ENCODE measurements around the gene RNASE1. TPM values are rescaled to one million over a fixed set of nuclear protein-coding genes. Genes with fewer than 3 reads are reported as not detected.
"Not testable (repeated sequence)": the region's sequence is repeated elsewhere in the genome, so short reads cannot be mapped to it uniquely, and the experiment has no call there.

The RNASE1 gene
- total RNA-seq, 3 donors from 2014 or later, result 125 to 1,186 (median 303) TPM

DNA sequence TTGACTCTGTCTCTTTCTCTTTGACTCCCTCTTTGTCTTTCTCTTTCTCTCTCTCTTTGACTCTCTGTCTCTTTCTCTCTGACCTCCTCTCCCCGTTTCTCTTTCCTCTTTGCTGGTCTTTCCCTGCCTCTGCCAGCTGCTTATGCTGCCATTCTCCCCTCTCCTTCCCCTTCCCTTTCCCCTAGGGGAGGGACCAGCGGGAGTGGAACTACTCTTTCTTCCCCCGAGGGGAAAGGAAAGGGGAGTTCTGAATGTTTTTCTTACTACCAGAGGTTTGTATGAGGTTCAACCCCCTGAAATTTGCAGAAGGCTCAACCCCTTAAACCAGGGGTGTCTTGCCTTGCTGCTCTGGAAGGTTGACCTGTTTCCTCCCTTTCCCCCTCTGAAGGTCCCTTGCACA, 24.7 kb upstream of the RNASE1 start:
- H3K27ac ChIP-seq, result no peak overlapping the region
- H3K9me3 ChIP-seq, result no peaks in the 10 kb centered on the region
- no peaks in the 10 kb centered on the region for H3K27me3 ChIP-seq
- no peak overlapping the region for H3K4me3 ChIP-seq
- H3K36me3 ChIP-seq, result no peaks in the 10 kb centered on the region
- DNase-seq (ENCODE audit: low spot score in 2 of 2), result no peak
- H3K4me1 ChIP-seq, result no peaks in the 10 kb centered on the region
- intact Hi-C loops (cut with DNase I; ENCODE audit: low total_unique reads), result no loop called here
- TF ChIP-seq POLR2A (IDR thresholded peaks at IDR 0.05), result no peak

DNA sequence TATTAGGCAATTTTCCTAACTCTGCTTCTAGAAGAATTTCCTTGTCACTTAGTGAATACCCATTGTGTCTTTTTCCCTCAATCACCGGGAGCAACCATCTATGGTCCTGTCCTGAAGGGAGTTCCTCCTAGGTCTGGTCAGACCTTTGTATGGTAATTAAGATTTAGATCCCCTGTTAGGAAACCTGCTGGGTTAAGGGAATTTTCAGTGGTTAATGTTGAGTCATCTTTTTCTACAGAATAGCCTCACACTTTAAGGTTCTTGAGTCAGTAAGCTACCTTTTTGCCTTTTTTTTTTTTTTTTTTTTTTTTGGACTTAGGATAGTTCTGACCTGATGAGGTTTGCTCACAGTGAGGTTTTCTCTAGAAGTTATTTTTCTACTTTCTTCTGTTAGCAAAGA, 24.0 kb upstream of the RNASE1 start:
- H3K4me3 ChIP-seq; H3K27me3 ChIP-seq; H3K4me1 ChIP-seq; H3K9me3 ChIP-seq; DNase-seq (ENCODE audit: low spot score in 2 of 2); H3K36me3 ChIP-seq; H3K27ac ChIP-seq; intact Hi-C loops (cut with DNase I; ENCODE audit: low total_unique reads): not testable (repeated sequence)

DNA sequence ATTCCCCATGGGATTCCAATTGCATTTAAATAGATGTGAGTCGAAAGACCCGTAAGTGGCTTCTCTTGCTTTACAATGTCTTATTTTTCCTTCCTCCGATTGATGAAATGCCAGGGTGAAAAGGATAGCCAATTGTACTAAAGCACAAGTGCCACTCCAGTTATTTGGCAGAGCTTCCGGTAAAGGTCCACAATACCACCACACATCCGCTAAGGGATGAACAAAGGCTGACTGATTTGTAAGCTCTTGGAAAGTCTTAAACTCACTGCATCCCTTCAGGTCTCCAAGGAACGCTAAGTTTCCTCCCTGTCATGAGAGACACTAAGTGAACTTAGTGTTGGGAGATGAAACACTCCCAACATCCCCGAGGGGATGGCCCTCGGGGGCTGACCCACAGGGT, 21.2 kb upstream of the RNASE1 start:
- H3K4me1 ChIP-seq, result no peaks in the 10 kb centered on the region
- H3K4me3 ChIP-seq, result no peak overlapping the region
- H3K27ac ChIP-seq, result no peak overlapping the region
- no peaks in the 10 kb centered on the region for H3K36me3 ChIP-seq
- intact Hi-C loops (cut with DNase I; ENCODE audit: low total_unique reads), result no loop called here
- H3K27me3 ChIP-seq, result no peaks in the 10 kb centered on the region
- no peak for DNase-seq (ENCODE audit: low spot score in 2 of 2)
- no peaks in the 10 kb centered on the region for H3K9me3 ChIP-seq
- TF ChIP-seq CTCF (IDR thresholded peaks at IDR 0.05) (no peak), POLR2AphosphoS5 (IDR thresholded peaks at IDR 0.05) (no peak)

- intact Hi-C loops (cut with DNase I; ENCODE audit: low total_unique reads); H3K27me3 ChIP-seq; H3K4me3 ChIP-seq; H3K9me3 ChIP-seq; H3K4me1 ChIP-seq; H3K36me3 ChIP-seq: not testable (repeated sequence)
- DNase-seq (ENCODE audit: low spot score in 2 of 2), result peak in 1 of 2 donors; percentile 31
- peak overlapping the region; percentile 4 to 18 for H3K27ac ChIP-seq
Measured at GRCh38 chr14:20821521-20822108, 19.0 kb upstream of the RNASE1 start.

DNA sequence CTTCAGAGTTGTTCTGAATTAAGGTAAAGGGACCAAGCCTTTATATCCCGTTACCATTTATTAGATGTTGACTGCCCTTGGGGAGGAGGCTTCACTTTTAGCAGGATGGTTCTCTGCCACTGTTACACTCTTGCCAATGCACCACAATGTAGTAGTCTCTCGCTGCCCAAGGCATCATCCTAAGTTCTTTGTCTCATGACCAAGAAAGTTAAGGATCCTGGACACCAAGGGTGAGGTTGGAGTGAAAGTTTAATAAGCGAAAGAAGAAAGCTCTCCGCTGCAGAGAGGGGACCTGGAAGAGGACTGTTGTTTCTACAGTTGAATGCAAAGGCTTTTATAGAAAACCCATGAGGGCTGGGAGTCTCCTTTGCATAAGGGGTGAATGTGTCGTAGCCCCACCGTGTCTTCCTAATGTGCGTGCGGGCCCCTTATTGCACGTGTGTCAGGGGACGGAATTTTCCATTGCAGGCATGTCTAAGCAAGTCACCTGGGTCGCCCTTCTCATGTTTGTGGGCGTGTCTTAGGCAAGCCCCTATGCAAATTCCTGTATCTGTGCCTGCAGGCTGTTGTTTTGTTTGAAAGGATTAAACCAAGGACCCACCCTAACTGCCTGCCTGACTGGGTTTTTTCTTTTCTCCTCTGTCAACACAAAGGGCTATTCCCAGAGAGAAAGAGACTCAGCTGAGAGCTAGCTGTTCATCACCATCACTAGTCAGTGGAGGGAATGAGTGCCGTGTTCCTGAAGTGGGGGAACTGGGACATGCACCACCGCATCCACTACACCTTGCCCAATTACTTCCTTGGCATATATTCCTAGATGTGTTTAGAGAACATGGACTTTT, 17.6 kb upstream of the RNASE1 start:
- TF ChIP-seq CTCF (IDR thresholded peaks at IDR 0.05), result no peak
- no peak for TF ChIP-seq POLR2A (IDR thresholded peaks at IDR 0.05)
- TF ChIP-seq POLR2AphosphoS5 (IDR thresholded peaks at IDR 0.05), result no peak
- H3K27me3 ChIP-seq, result no peaks in the 10 kb centered on the region
- H3K27ac ChIP-seq, result no peak overlapping the region
- H3K9me3 ChIP-seq, result no peaks in the 10 kb centered on the region
- no peak for DNase-seq (ENCODE audit: low spot score in 2 of 2)
- H3K4me3 ChIP-seq, result no peak overlapping the region
- no peaks in the 10 kb centered on the region for H3K36me3 ChIP-seq
- no peaks in the 10 kb centered on the region for H3K4me1 ChIP-seq
- intact Hi-C loops (cut with DNase I; ENCODE audit: low total_unique reads), result no loop called here

- Histone ChIP-seq H3K36me3 (no peaks in the 10 kb centered on the region), H3K4me1 (no peaks in the 10 kb centered on the region), H3K27ac (no peak overlapping the region), H3K27me3 (no peaks in the 10 kb centered on the region), H3K4me3 (no peak overlapping the region), H3K9me3 (no peaks in the 10 kb centered on the region)
- DNase-seq (ENCODE audit: low spot score in 2 of 2), result no peak
- no peak for TF ChIP-seq CTCF (IDR thresholded peaks at IDR 0.05)
- TF ChIP-seq POLR2AphosphoS5 (IDR thresholded peaks at IDR 0.05), result no peak
- intact Hi-C loops (cut with DNase I; ENCODE audit: low total_unique reads), result no loop called here
Measured at GRCh38 chr14:20818861-20819260, 16.2 kb upstream of the RNASE1 start.

GRCh38 chr14:20815946-20816345, 13.3 kb upstream of the RNASE1 start:
- H3K27me3 ChIP-seq; DNase-seq (ENCODE audit: low spot score in 2 of 2); H3K4me1 ChIP-seq; H3K4me3 ChIP-seq; H3K9me3 ChIP-seq; H3K36me3 ChIP-seq; intact Hi-C loops (cut with DNase I; ENCODE audit: low total_unique reads); H3K27ac ChIP-seq: not testable (repeated sequence)

All from breast epithelium (tissue), 4 donors.